H1 (cell line): ENCODE data around the gene SCG3. TPM values are rescaled to one million over a fixed set of nuclear protein-coding genes. Genes with fewer than 3 reads are reported as not detected.
"Not testable (repeated sequence)": the region's sequence is repeated elsewhere in the genome, so short reads cannot be mapped to it uniquely, and the experiment has no call there.

Experiments
- CTCF ChIA-PET: fragments of 300-600 bp; sonication (Branson Sonifier 250); formaldehyde crosslinking; loops from one replicate; lab custom pipeline; 2021; ENCODE audit not compliant: partially characterized antibody; lab: Charles Lee
- POLR2A ChIA-PET: fragments of 300-600 bp; sonication (Branson Sonifier 250); formaldehyde crosslinking; loops from one replicate; lab custom pipeline; 2021; ENCODE audit warnings: inconsistent platforms; ENCODE audit not compliant: partially characterized antibody; lab: Charles Lee
- DNase-seq, 2 experiments: peaks; one replicate each; pipeline versions ENCODE4 v3.0.0 to v3.0.0-alpha.2; 2010 to 2022; ENCODE audit warnings: low spot score in 2 of 2, low read depth in 1 of 2, mixed read lengths in 1 of 2
- FAIRE-seq: peaks from 2 replicates; lab custom pipeline; 2011; peaks lifted over from hg19 to GRCh38; lab: Jason Lieb, UNC
- H2AFZ ChIP-seq: 2 replicates; pipeline ENCODE4 v1.8.1; 2012; ENCODE audit warnings: low read length, inconsistent platforms
- H2AK5ac ChIP-seq: 2 replicates; pipeline ENCODE4 v1.6.1; 2013; ENCODE audit warnings: low read depth, low read length
- H2BK120ac ChIP-seq: replicated peaks from 2 replicates; pipeline ENCODE3; 2013; ENCODE audit warnings: low read depth, low read length, inconsistent platforms
- H2BK12ac ChIP-seq: 2 replicates; pipeline ENCODE4 v1.6.1; 2013; ENCODE audit warnings: low read depth, low read length
- H2BK15ac ChIP-seq: 2 replicates; pipeline ENCODE4 v1.6.1; 2013; ENCODE audit warnings: low read length
- H2BK20ac ChIP-seq: 2 replicates; pipeline ENCODE4 v1.6.1; 2013; ENCODE audit warnings: low read length
- H2BK5ac ChIP-seq: 2 replicates; pipeline ENCODE4 v1.6.1; 2013; ENCODE audit warnings: low read depth, low read length
- H3K14ac ChIP-seq: 2 replicates; pipeline ENCODE4 v1.6.1; 2013; ENCODE audit warnings: inconsistent platforms; ENCODE audit not compliant: insufficient read length
- H3K18ac ChIP-seq: 2 replicates; pipeline ENCODE4 v1.6.1; 2013; ENCODE audit warnings: low read length; ENCODE audit errors: extremely low read depth
- H3K23ac ChIP-seq: 2 replicates; pipeline ENCODE4 v1.6.1; 2013; ENCODE audit warnings: inconsistent platforms; ENCODE audit not compliant: insufficient read length
- H3K23me2 ChIP-seq: 2 replicates; pipeline ENCODE4 v1.6.1; 2013; ENCODE audit warnings: low read depth, low read length
- H3K27ac ChIP-seq: 2 replicates; pipeline ENCODE4 v1.6.1; 2011; ENCODE audit warnings: low read depth, low read length, inconsistent platforms
- H3K27me3 ChIP-seq, 4 experiments: replicated peaks in 1 of 4; 1 replicate in 1 of 4; 2 replicates in 3 of 4; pipeline versions ENCODE4 v1.6.1 to v1.8.1; 2011 to 2013; ENCODE audit warnings: low read length in 3 of 4, mild to moderate bottlenecking in 3 of 4, inconsistent platforms in 2 of 4, mixed read lengths in 2 of 4, moderate library complexity in 1 of 4; ENCODE audit not compliant: control insufficient read depth in 3 of 4, insufficient read depth in 3 of 4; ENCODE audit errors: extremely low read depth in 1 of 4
- H3K36me3 ChIP-seq, 4 experiments: 2 replicates each; pipeline versions ENCODE4 v1.6.1 to v1.8.1; 2011 to 2013; ENCODE audit warnings: mild to moderate bottlenecking in 4 of 4, low read length in 3 of 4, moderate library complexity in 2 of 4, control low read depth in 1 of 4, inconsistent platforms in 1 of 4; ENCODE audit not compliant: insufficient read depth in 4 of 4, control insufficient read depth in 2 of 4
- H3K4ac ChIP-seq: replicated peaks from 2 replicates; pipeline ENCODE3; 2013; ENCODE audit warnings: low read length, low read depth, mixed read lengths, inconsistent platforms; ENCODE audit not compliant: insufficient read length
- H3K4me1 ChIP-seq, 4 experiments: replicated peaks in 1 of 4; 1 replicate in 1 of 4; 2 replicates in 3 of 4; pipeline versions ENCODE4 v1.6.1 to v1.8.1; 2011 to 2013; ENCODE audit warnings: low read length in 3 of 4, inconsistent platforms in 2 of 4, mixed read lengths in 1 of 4; ENCODE audit not compliant: insufficient read depth in 4 of 4, control insufficient read depth in 3 of 4
- H3K4me2 ChIP-seq, 2 experiments: 2 replicates each; pipeline versions ENCODE4 v1.6.1 to v1.8.1; 2011 to 2013; ENCODE audit warnings: low read depth in 2 of 2, low read length in 2 of 2, control low read depth in 1 of 2, inconsistent platforms in 1 of 2, mild to moderate bottlenecking in 1 of 2; ENCODE audit not compliant: insufficient read depth in 1 of 2
- H3K4me3 ChIP-seq, 4 experiments: fragments of 200-600, 300-600 bp in 1 of 4; sonication (generic), shearing (Covaris generic), sonication (Bioruptor Twin) in 1 of 4; 2 replicates each; pipeline versions ENCODE4 v1.5.1 to v1.8.1; 2011 to 2016; ENCODE audit warnings: low read length in 4 of 4, low read depth in 3 of 4, control low read depth in 2 of 4, inconsistent platforms in 2 of 4, mild to moderate bottlenecking in 2 of 4, mixed read lengths in 1 of 4, moderate library complexity in 1 of 4; ENCODE audit not compliant: insufficient read depth in 2 of 4; ENCODE audit errors: extremely low read depth in 1 of 4
- H3K56ac ChIP-seq: replicated peaks from 2 replicates; pipeline ENCODE3; 2013; ENCODE audit warnings: low read depth, mild to moderate bottlenecking, mixed read lengths, low read length, inconsistent platforms; ENCODE audit not compliant: insufficient read length
- H3K79me1 ChIP-seq: 2 replicates; pipeline ENCODE4 v1.6.1; 2013; ENCODE audit warnings: low read depth, low read length, control low read depth
- H3K79me2 ChIP-seq, 2 experiments: 2 replicates each; pipeline versions ENCODE4 v1.6.1 to v1.8.1; 2012 to 2013; ENCODE audit warnings: low read length in 2 of 2, mild to moderate bottlenecking in 2 of 2, inconsistent platforms in 1 of 2; ENCODE audit not compliant: insufficient read depth in 2 of 2, control insufficient read depth in 1 of 2
- H3K9ac ChIP-seq, 4 experiments: replicated peaks in 1 of 4; 1 replicate in 1 of 4; 2 replicates in 3 of 4; pipeline versions ENCODE4 v1.6.1 to v1.8.1; 2011 to 2013; ENCODE audit warnings: low read depth in 3 of 4, low read length in 3 of 4, control low read depth in 2 of 4, mild to moderate bottlenecking in 2 of 4, moderate library complexity in 2 of 4, inconsistent platforms in 1 of 4; ENCODE audit errors: extremely low read depth in 1 of 4
- H3K9me3 ChIP-seq, 2 experiments: 2 replicates each; pipeline versions ENCODE4 v1.6.1 to v1.8.1; 2012 to 2013; ENCODE audit warnings: mild to moderate bottlenecking in 2 of 2, moderate library complexity in 2 of 2, control low read depth in 1 of 2, inconsistent platforms in 1 of 2, low read depth in 1 of 2, low read length in 1 of 2, mixed read lengths in 1 of 2; ENCODE audit not compliant: insufficient read depth in 2 of 2
- H4K20me1 ChIP-seq, 2 experiments: replicated peaks in 1 of 2; 2 replicates each; pipeline versions ENCODE3 to v1.8.1; 2011 to 2013; ENCODE audit warnings: inconsistent platforms in 2 of 2, low read length in 2 of 2, mild to moderate bottlenecking in 1 of 2; ENCODE audit not compliant: insufficient read depth in 2 of 2, control insufficient read depth in 1 of 2
- H4K5ac ChIP-seq: 2 replicates; pipeline ENCODE4 v1.6.1; 2013; ENCODE audit warnings: low read length, low read depth, mixed read lengths, inconsistent platforms; ENCODE audit not compliant: insufficient read length
- H4K8ac ChIP-seq: 2 replicates; pipeline ENCODE4 v1.8.0; 2013; ENCODE audit warnings: mild to moderate bottlenecking, moderate library complexity, low read length, inconsistent platforms; ENCODE audit not compliant: insufficient read depth; ENCODE audit errors: extremely low read depth
- H4K91ac ChIP-seq: replicated peaks from 2 replicates; pipeline ENCODE3; 2013; ENCODE audit warnings: low read length, mixed read lengths, inconsistent platforms; ENCODE audit not compliant: insufficient read length
- CREB1 ChIP-seq: IDR thresholded peaks from 2 replicates; pipeline ENCODE4 v1.6.1; 2012; ENCODE audit warnings: inconsistent platforms
- EP300 ChIP-seq, 2 experiments: IDR thresholded peaks; 1 replicate in 1 of 2; 2 replicates in 1 of 2; pipeline ENCODE4 v1.6.1; 2011 to 2012; ENCODE audit warnings: low read depth in 2 of 2, low read length in 2 of 2, mild to moderate bottlenecking in 2 of 2, borderline replicate concordance in 1 of 2, inconsistent platforms in 1 of 2, moderate library complexity in 1 of 2
- SIN3A ChIP-seq, 2 experiments: IDR thresholded peaks in 1 of 2; conservative IDR thresholded peaks in 1 of 2; 2 replicates each; pipeline ENCODE4 v1.6.1; 2011 to 2012; ENCODE audit warnings: low read length in 2 of 2, improper control_type of control experiment in 1 of 2, low read depth in 1 of 2, mild to moderate bottlenecking in 1 of 2
- SRF ChIP-seq: IDR thresholded peaks from 2 replicates; pipeline ENCODE4 v1.6.1; 2011; ENCODE audit warnings: mild to moderate bottlenecking, low read depth, low read length, moderate library complexity
- TBP ChIP-seq: IDR thresholded peaks from 2 replicates; pipeline ENCODE4 v1.6.1; 2011; ENCODE audit warnings: low read depth, low read length, improper control_type of control experiment
- WGBS, 2 experiments: shearing (Covaris generic) in 1 of 2; methylation state at CpG; one replicate each; pipeline versions ENCODE4 v1.1.6 to v1.1.7; 2013 to 2015; ENCODE audit warnings: low lambda C conversion rate in 2 of 2, mixed read lengths in 2 of 2, inconsistent platforms in 1 of 2, low coverage in 1 of 2, missing lambda C conversion rate in 1 of 2; ENCODE audit not compliant: insufficient replicate concordance in 2 of 2, insufficient coverage in 1 of 2, insufficient read length in 1 of 2; ENCODE audit errors: extremely low coverage in 1 of 2, missing lambda C conversion rate in 1 of 2; 5-methylcytosine and 5-hydroxymethylcytosine counted together
- polyA plus RNA-seq, 7 experiments: library from polyadenylated mRNA; depleted of rRNA in 3 of 7; stranded (reverse) in 5 of 7; unstranded in 2 of 7; fragments of >200 nt in 5 of 7; fragments of 200-250 nt in 2 of 7; gene quantifications; 1 replicate in 5 of 7; 2 replicates in 1 of 7; 4 replicates in 1 of 7; pipeline versions ENCODE4 v1.2.1 to v1.2.3, GENCODE V29; 2011 to 2013; ENCODE audit warnings: missing spikeins in 2 of 7, mixed read lengths in 2 of 7
- total RNA-seq: library from RNA; stranded (reverse); fragmentation: NEBNext Ultra II Directional; extraction: Animal tissue kit (Norgen Biotek cat#: 25700); gene quantifications from 2 replicates; pipeline ENCODE4 v1.2.1, GENCODE V29; 2021

Gene SCG3
- total and polyA plus RNA-seq, 2 of the 8 experiments (the other 6 are each of a cell fraction or from before 2014, with no cell fraction given), result 5.2 to 45.9 TPM

DNA sequence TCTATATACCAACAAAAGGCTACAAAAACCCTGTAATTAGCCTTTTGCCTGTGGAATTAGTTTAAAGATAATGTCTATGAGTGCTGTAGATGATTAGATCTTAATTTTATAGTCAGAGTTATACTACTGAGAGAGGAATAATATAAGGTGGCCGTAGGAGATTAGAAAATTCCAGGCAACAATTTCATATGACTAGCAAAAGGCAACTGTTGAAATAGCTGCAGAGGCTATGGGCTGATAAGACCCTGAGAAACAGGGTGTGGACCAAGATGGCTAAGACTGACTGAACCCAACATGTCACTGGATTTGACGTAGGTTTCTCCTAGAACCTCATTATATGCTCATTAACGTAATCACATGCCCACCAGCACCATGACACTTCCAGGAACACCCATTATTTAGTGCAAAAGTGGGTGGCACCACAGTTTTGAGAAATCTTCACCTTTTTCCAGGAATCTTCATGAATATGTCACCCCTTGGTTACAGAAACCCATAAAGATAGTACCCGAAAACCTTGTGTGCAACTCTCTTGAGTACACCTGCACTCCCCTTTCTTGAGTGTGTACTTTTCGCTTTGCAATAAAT lies 29.1 kb upstream of the SCG3 start (continued):
- TF ChIP-seq SIN3A (conservative IDR thresholded peaks at IDR 0.05 in 1 of 2, IDR thresholded peaks at IDR 0.05 in 1 of 2; ENCODE audit: low read depth in 1 of 2, low read length in 2 of 2), result no peak
- TF ChIP-seq EP300 (IDR thresholded peaks at IDR 0.05; ENCODE audit: borderline replicate concordance in 1 of 2, low read depth in 2 of 2, low read length in 2 of 2), result no peak
- TF ChIP-seq CREB1, result no peak
- no peak for TF ChIP-seq TBP
- no peak for TF ChIP-seq SRF

DNA sequence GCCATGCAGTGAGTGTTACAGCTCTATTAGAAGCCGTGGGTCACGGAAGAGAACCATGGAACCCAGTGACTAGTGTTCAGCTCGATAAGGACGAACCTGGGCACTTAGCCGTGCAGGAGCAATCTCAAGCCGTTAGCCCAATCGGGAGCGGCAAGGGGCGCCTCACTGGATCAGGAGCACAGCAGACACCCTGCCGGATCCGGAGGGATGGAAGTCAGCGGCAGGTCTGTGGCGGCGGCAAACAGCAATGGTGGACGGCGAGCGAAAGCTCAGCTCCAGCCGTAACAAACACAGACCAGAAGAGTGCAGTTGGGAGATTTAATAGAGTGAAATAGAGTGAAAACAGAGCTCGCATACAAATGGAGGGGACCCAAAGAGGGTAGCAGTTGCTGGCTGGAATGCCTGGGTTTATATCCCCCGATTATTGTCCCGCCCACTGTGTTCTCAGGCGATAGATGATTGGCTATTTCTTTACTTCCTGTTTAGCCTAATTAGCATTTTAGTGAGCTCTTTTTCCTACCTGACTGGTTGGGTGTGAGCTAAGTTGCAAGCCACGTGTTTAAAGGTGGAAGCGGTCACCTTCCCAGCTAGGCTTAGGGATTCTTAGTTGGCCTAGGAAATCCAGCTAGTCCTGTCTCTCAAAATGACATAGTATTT lies 25.8 kb upstream of the SCG3 start:
- H3K79me1 ChIP-seq, H3K18ac ChIP-seq, H2BK120ac ChIP-seq, H3K23ac ChIP-seq, H3K4me1 ChIP-seq, FAIRE-seq, H3K56ac ChIP-seq, POLR2A ChIA-PET, H3K79me2 ChIP-seq, H2AFZ ChIP-seq, H2BK15ac ChIP-seq, H3K27me3 ChIP-seq, H3K14ac ChIP-seq, H3K9me3 ChIP-seq, H3K27ac ChIP-seq, H2AK5ac ChIP-seq, H2BK5ac ChIP-seq, H3K9ac ChIP-seq, H4K8ac ChIP-seq, H3K4ac ChIP-seq, H2BK12ac ChIP-seq, H3K4me3 ChIP-seq, H3K23me2 ChIP-seq, H4K91ac ChIP-seq, H3K36me3 ChIP-seq, H4K5ac ChIP-seq, H3K4me2 ChIP-seq, DNase-seq, H4K20me1 ChIP-seq, H2BK20ac ChIP-seq: not testable (repeated sequence)
- 95% methylated on average over 24 of the region's 24 CpGs; no CpG with 5 or more reads in 1 of the 2 experiments for WGBS, 2 experiments
- CTCF ChIA-PET, result interaction anchor here (0.9 to 6.9 kb wide), 5 partner anchors 11 to 127 kb away, joined by 3 to 63 read pairs (median 4); no protein-coding TSS in a partner anchor
